Psoas muscle (tissue), 8 donors: ENCODE measurements around the gene SEPTIN8. TPM values are rescaled to one million over a fixed set of nuclear protein-coding genes. Genes with fewer than 3 reads are reported as not detected.

Source experiments
- ATAC-seq, 4 donors: fragments of 200-7000 bp; cut with Tn5 transposase; one replicate each; pipeline ENCODE4 v1.9.1; 2020; ENCODE audit warnings: moderate library complexity in 3 of 4, mild to moderate bottlenecking in 2 of 4
- DNase-seq, 2 donors: peaks; one replicate each; pipeline ENCODE4 v3.0.0-alpha.2; 2020
- H3K27ac ChIP-seq: fragments of 200-600 bp; one replicate; pipeline ENCODE4 v1.8.0; 2022
- H3K27me3 ChIP-seq, 3 donors: fragments of 200-600 bp in 1 of 3; one replicate each; pipeline versions ENCODE4 v1.6.1 to v1.8.0; 2013 to 2022; ENCODE audit warnings: low read length in 2 of 3, mild to moderate bottlenecking in 2 of 3, moderate library complexity in 1 of 3; ENCODE audit not compliant: insufficient read depth in 3 of 3
- H3K36me3 ChIP-seq, 2 donors: fragments of 200-600 bp in 1 of 2; one replicate each; pipeline versions ENCODE4 v1.6.1 to v1.8.0; 2013 to 2022; ENCODE audit warnings: low read depth in 1 of 2, mild to moderate bottlenecking in 1 of 2, moderate library complexity in 1 of 2; ENCODE audit not compliant: insufficient read depth in 1 of 2
- H3K4me1 ChIP-seq: fragments of 200-600 bp; one replicate; pipeline ENCODE4 v1.8.0; 2022
- H3K4me3 ChIP-seq: fragments of 200-600 bp; one replicate; pipeline ENCODE4 v1.8.0; 2022; ENCODE audit warnings: mild to moderate bottlenecking
- H3K9me3 ChIP-seq: fragments of 200-600 bp; one replicate; pipeline ENCODE4 v1.8.0; 2022
- WGBS, 3 donors: extraction: QIAGEN DNeasy Blood & Tissue Kit; methylation state at CpG; one replicate each; pipeline versions ENCODE4 v1.1.6 to v1.1.7; 2013; 5-methylcytosine and 5-hydroxymethylcytosine counted together
- intact Hi-C, 2 donors: fragments of 100-400 bp; cut with DNase I; formaldehyde crosslinking; loops; one replicate each; pipeline versions ENCODE4 v1.11.0 to v1.14.2; 2022
- polyA plus RNA-seq, 3 donors: library from polyadenylated mRNA; stranded (reverse); fragments of 200-250 nt; gene quantifications; one replicate each; pipeline ENCODE4 v1.2.3, GENCODE V29; 2013
- total RNA-seq, 4 donors: library from RNA; stranded (reverse); fragmentation: NEBNext Ultra II Directional in 2 of 4; extraction: Animal tissue kit (Norgen Biotek cat#: 25700) in 2 of 4; gene quantifications; one replicate each; pipeline versions ENCODE4 v1.2.1 to v1.2.4, GENCODE V29; 2021 to 2023
- TF ChIP-seq, protein P1 (sequence below): fragments of 200-600 bp; IDR thresholded peaks from one replicate; pipeline ENCODE4 v1.8.0; 2022; ENCODE audit warnings: antibody characterized with exemption
- donor health status: healthy with polysubstance abuse.
- donor health status: DM: no; HTN: no; CAD: no; lungs with moderate emphysema.
- donor health status: Bipolar disorder and iron deficiency.
- donor health status: healthy.
- donor health status: DM: yes; HTN: yes; CAD: no.
- donor health status: DM: no; HTN: no; CAD: no.
- donor health status: DM: no; HTN: no; CAD: no.
- donor health status: DM: yes; HTN: yes; CAD: no.

SEPTIN8 gene
- total and polyA plus RNA-seq, 7 donors: 3.8 to 13.1 (median 9.2) TPM

GRCh38 chr5:132821791-132822190 is 44.8 kb upstream of the SEPTIN8 start:
- 59 to 85% (median 73%) methylated on average over 1 of the region's 1 CpG for WGBS, 3 donors

DNA sequence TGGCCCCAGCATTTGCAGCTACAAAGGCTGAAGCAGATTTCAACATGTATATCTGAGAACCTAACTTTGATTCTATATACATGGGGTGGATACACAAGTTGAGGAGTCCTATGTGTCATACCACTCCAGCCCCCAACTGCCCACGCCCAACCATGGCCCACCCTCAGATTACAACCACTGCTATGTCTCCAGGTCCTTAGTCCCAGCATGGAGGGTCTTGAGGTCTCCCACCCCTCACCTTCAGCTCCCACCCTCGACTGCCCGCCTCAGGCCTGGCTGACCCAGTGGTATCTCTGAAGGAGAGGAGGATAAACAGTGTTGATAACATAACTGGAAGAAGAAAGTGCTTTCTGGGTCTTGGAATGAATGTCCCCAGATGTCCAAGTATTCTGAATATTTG is 44.3 kb upstream of the SEPTIN8 start:
- H3K27me3 ChIP-seq: peaks cover 0 to 26% (median 3%) of the 10 kb centered on the region in 3 donors
- no peaks in the 10 kb centered on the region for H3K4me1 ChIP-seq
- intact Hi-C loops: loop anchor here in 1 of 2 donors (5.0 kb wide), 2 partner anchors 164 to 294 kb away; partner anchors contain the start of gene IL13
- 89 to 98% (median 89%) methylated on average over 3 of the region's 3 CpGs for WGBS, 3 donors
- H3K9me3 ChIP-seq: no peaks in the 10 kb centered on the region
- no peak for ATAC-seq
- no peaks in the 10 kb centered on the region for H3K36me3 ChIP-seq
- TF ChIP-seq, protein P1, sequence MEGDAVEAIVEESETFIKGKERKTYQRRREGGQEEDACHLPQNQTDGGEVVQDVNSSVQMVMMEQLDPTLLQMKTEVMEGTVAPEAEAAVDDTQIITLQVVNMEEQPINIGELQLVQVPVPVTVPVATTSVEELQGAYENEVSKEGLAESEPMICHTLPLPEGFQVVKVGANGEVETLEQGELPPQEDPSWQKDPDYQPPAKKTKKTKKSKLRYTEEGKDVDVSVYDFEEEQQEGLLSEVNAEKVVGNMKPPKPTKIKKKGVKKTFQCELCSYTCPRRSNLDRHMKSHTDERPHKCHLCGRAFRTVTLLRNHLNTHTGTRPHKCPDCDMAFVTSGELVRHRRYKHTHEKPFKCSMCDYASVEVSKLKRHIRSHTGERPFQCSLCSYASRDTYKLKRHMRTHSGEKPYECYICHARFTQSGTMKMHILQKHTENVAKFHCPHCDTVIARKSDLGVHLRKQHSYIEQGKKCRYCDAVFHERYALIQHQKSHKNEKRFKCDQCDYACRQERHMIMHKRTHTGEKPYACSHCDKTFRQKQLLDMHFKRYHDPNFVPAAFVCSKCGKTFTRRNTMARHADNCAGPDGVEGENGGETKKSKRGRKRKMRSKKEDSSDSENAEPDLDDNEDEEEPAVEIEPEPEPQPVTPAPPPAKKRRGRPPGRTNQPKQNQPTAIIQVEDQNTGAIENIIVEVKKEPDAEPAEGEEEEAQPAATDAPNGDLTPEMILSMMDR: no peak
- H3K27ac ChIP-seq: no peak overlapping the region
- no peak for DNase-seq
- H3K4me3 ChIP-seq: no peak overlapping the region

More at GRCh38 chr5:132821791-132822190, 44.8 kb upstream of the SEPTIN8 start:
- DNase-seq (no peak), ATAC-seq (no peak)
- Histone ChIP-seq H3K4me1 (no peaks in the 10 kb centered on the region), H3K27me3 (peaks cover 0 to 28% (median 3%) of the 10 kb centered on the region in 3 donors), H3K4me3 (no peak overlapping the region), H3K27ac (no peak overlapping the region), H3K9me3 (no peaks in the 10 kb centered on the region), H3K36me3 (no peaks in the 10 kb centered on the region)
- intact Hi-C loops: loop anchor here in 1 of 2 donors (5.0 kb wide), 2 partner anchors 164 to 294 kb away; partner anchors contain the start of gene IL13
- TF ChIP-seq, protein P1: no peak

GRCh38 chr5:132820162-132820754 is 43.2 kb upstream of the SEPTIN8 start:
- 26 to 30% (median 26%) methylated on average over 15 of the region's 15 CpGs for WGBS, 3 donors
- TF ChIP-seq, protein P1: peak; percentile 92
- H3K36me3 ChIP-seq: no peaks in the 10 kb centered on the region
- DNase-seq (peak; percentile 89 to 93), ATAC-seq (peak; percentile 85 to 95 (median 89))
- H3K27ac ChIP-seq: no peak overlapping the region
- H3K27me3 ChIP-seq: peaks cover 0 to 15% (median 0%) of the 10 kb centered on the region in 3 donors
- intact Hi-C loops: loop anchor here in 1 of 2 donors (5.0 kb wide), 2 partner anchors 163 to 293 kb away; partner anchors contain the start of gene IL13
- no peak overlapping the region for H3K4me3 ChIP-seq
- H3K4me1 ChIP-seq: no peaks in the 10 kb centered on the region
- H3K9me3 ChIP-seq: no peaks in the 10 kb centered on the region

GRCh38 chr5:132819468-132819867 is 42.4 kb upstream of the SEPTIN8 start:
- no peaks in the 10 kb centered on the region for H3K9me3 ChIP-seq
- 46 to 55% (median 54%) methylated on average over 26 of the region's 26 CpGs for WGBS, 3 donors
- H3K27ac ChIP-seq: no peak overlapping the region
- DNase-seq (no peak), ATAC-seq (no peak)
- peaks cover 0 to 14% (median 1%) of the 10 kb centered on the region in 3 donors for H3K27me3 ChIP-seq
- intact Hi-C loops: loop anchor here in 1 of 2 donors (5.0 kb wide), 2 partner anchors 67 to 432 kb away; no protein-coding TSS in a partner anchor
- no peaks in the 10 kb centered on the region for H3K36me3 ChIP-seq
- no peaks in the 10 kb centered on the region for H3K4me1 ChIP-seq
- TF ChIP-seq, protein P1: no peak
- H3K4me3 ChIP-seq: no peak overlapping the region
